Sigmoid colon (tissue), 4 donors: ENCODE measurements around the gene PHB1.

Experiments
- CTCF ChIP-seq, 4 experiments: fragments of 450-650 bp in 3 of 4; fragments of 200-600 bp in 1 of 4; IDR thresholded peaks; one replicate each; pipeline ENCODE4 v1.5.1; 2016 to 2019; ENCODE audit warnings: antibody characterized with exemption in 4 of 4, mild to moderate bottlenecking in 3 of 4, moderate library complexity in 2 of 4
- EP300 ChIP-seq, 4 donors: sonication (generic); formaldehyde crosslinking; IDR thresholded peaks; one replicate each; pipeline ENCODE4 v1.6.1; 2017; ENCODE audit warnings: antibody characterized with exemption in 4 of 4
- POLR2AphosphoS5 ChIP-seq, 4 donors: sonication (generic); formaldehyde crosslinking; IDR thresholded peaks; one replicate each; pipeline ENCODE4 v1.6.1; 2017; ENCODE audit warnings: antibody characterized with exemption in 4 of 4

DNA sequence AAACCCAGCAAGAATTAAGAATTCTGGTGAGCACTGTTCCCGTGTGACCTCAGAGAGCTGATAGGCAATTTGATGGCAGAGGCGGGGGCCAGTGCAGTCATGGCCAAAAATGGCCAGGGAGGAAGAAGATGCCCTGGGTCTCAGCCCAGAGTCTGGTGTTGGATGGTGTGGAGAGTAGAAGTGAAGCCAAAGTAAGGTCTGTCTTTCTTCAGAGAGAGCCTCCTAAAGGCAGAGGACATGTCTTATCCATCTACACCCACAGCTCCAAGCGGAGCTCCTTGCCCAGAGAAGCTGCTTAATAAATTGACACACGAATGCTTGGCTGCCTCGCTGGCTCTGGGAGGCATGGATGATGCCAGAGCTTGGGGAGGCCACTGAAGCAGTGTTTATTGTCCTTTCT lies 32.9 kb downstream of the PHB1 start:
- TF ChIP-seq CTCF (IDR thresholded peaks at IDR 0.05) (no peak), POLR2AphosphoS5 (IDR thresholded peaks at IDR 0.05) (peak; percentile 50 to 90 (median 82)), EP300 (IDR thresholded peaks at IDR 0.05) (peak in 3 of 4 donors; percentile 26 to 71 (median 65))
